Adrenal gland (tissue), 12 donors: ENCODE measurements around the gene GPR78. TPM values are rescaled to one million over a fixed set of nuclear protein-coding genes. Genes with fewer than 3 reads are reported as not detected.

Experiments
- DNase-seq, 7 donors: peaks; one replicate each; pipeline ENCODE4 v3.0.0-alpha.2; 2019 to 2020
- H3K27ac ChIP-seq, 5 donors: fragments of 200-600 bp; sonication (generic) in 4 of 5; 1 replicate in 3 of 5; 2 replicates in 2 of 5; pipeline versions ENCODE4 v1.5.1 to v1.8.0; 2016 to 2020; ENCODE audit warnings: mild to moderate bottlenecking in 1 of 5
- H3K27me3 ChIP-seq: fragments of 200-600 bp; 2 replicates; pipeline ENCODE4 v1.8.0; 2021
- H3K36me3 ChIP-seq, 2 donors: fragments of 200-600 bp; replicated peaks in 1 of 2; 1 replicate in 1 of 2; 2 replicates in 1 of 2; pipeline versions ENCODE4 v1.5.1 to v1.8.0; 2018 to 2022
- H3K4me1 ChIP-seq, 2 donors: fragments of 200-600 bp; replicated peaks in 1 of 2; 1 replicate in 1 of 2; 2 replicates in 1 of 2; pipeline versions ENCODE4 v1.5.1 to v1.8.0; 2018 to 2021
- H3K4me3 ChIP-seq, 4 donors: fragments of 200-600 bp; sonication (generic) in 3 of 4; one replicate each; pipeline ENCODE4 v1.5.1; 2016 to 2018
- H3K9me3 ChIP-seq, 3 donors: fragments of 200-600 bp; sonication (generic) in 1 of 3; replicated peaks in 1 of 3; 1 replicate in 2 of 3; 2 replicates in 1 of 3; pipeline versions ENCODE4 v1.5.1 to v1.8.0; 2016 to 2021
- CTCF ChIP-seq, 6 experiments: fragments of 450-650 bp in 4 of 6; fragments of 200-600 bp in 2 of 6; sonication (generic) in 1 of 6; IDR thresholded peaks; 1 replicate in 5 of 6; 2 replicates in 1 of 6; pipeline versions ENCODE4 v1.5.1 to v1.8.0; 2016 to 2021; ENCODE audit warnings: antibody characterized with exemption in 6 of 6, mild to moderate bottlenecking in 2 of 6, moderate library complexity in 1 of 6
- POLR2A ChIP-seq, 2 donors: fragments of 450-650 bp; IDR thresholded peaks; one replicate each; pipeline ENCODE4 v1.6.1; 2017; ENCODE audit warnings: antibody characterized with exemption in 2 of 2, mild to moderate bottlenecking in 2 of 2, moderate library complexity in 1 of 2
- whole genome bisulfite sequencing, 4 donors: extraction: QIAGEN DNeasy Blood & Tissue Kit in 2 of 4; methylation state at CpG; one replicate each; pipeline versions ENCODE4 v1.1.5 to v1.1.7; 2013 to 2017; 5-methylcytosine and 5-hydroxymethylcytosine counted together
- intact Hi-C, 2 donors: fragments of 100-400 bp; cut with DNase I; formaldehyde crosslinking; loops; one replicate each; pipeline versions ENCODE4 v1.14.1 to v1.15.0; 2022 to 2023
- polyA plus RNA-seq, 3 donors: library from polyadenylated mRNA; stranded (reverse); fragments of 200-250 nt in 2 of 3; fragments of 350-450 nt in 1 of 3; fragmentation: Illumina TruSeq in 1 of 3; extraction: RNeasy Lipid Tissue Mini Kit (QIAGEN cat#74804) in 1 of 3; gene quantifications; one replicate each; pipeline ENCODE4 v1.2.3, GENCODE V29; 2013 to 2014
- total RNA-seq, 9 donors: library from RNA; depleted of rRNA in 4 of 9; stranded (reverse); fragments of >200 nt in 4 of 9; fragments of 120-200 nt in 1 of 9; fragmentation: NEBNext Ultra II Directional in 1 of 9; extraction: Animal tissue kit (Norgen Biotek cat#: 25700) in 1 of 9; gene quantifications; one replicate each; pipeline versions ENCODE4 v1.1.0 to v1.2.4, GENCODE V29; 2013 to 2023
- donor health status: healthy with polysubstance abuse.
- donor health status: Bipolar disorder and iron deficiency.
- donor health status: DM: yes; HTN: yes; CAD: no.
- donor health status: DM: no; HTN: no; CAD: no.
- donor health status: DM: no; HTN: no; CAD: no.
- donor health status: DM: yes; HTN: yes; CAD: no.

GPR78 gene
- total and polyA plus RNA-seq, 12 donors: 0.03 to 0.08 (median 0.07) TPM; not detected in 8

DNA sequence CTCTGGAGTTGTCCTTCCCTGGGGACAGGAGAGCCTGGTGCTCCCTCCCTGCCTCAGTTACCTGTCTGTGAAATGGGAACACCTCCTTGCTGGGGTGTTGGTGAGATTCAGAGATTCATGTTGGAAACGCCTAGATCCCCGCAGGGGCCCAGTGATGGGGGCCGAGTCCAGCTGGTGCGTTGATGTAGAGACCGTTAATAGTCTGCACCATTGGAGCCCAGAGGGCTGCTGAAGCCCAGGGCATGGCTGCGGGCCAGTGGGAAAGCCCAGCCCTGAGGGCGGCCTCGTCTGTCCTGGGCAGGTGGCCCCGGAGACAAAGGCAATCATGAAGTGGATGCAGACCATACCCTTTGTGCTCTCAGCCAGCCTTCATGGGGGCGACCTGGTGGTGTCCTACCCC, 26.8 kb downstream of the GPR78 start:
- 60 to 69% (median 61%) methylated on average over 2 to 10 of the region's 10 CpGs; no CpG with 5 or more reads in 1 of the 4 donors for WGBS, 4 donors
- Histone ChIP-seq H3K27me3 (no peaks in the 10 kb centered on the region), H3K36me3 (no peaks in the 10 kb centered on the region), H3K9me3 (no peaks in the 10 kb centered on the region), H3K27ac (no peak overlapping the region), H3K4me1 (no peaks in the 10 kb centered on the region), H3K4me3 (no peak overlapping the region)
- intact Hi-C loops: loop anchor here (10.0 kb wide), 2 partner anchors 278 to 308 kb away; no protein-coding TSS in a partner anchor
- TF ChIP-seq POLR2A (IDR thresholded peaks at IDR 0.05): no peak
- TF ChIP-seq CTCF (IDR thresholded peaks at IDR 0.05): no peak
- DNase-seq: no peak

- intact Hi-C loops: loop anchor here (10.0 kb wide), 2 partner anchors 277 to 307 kb away; no protein-coding TSS in a partner anchor
- Histone ChIP-seq H3K9me3 (no peaks in the 10 kb centered on the region), H3K27ac (no peak overlapping the region), H3K27me3 (no peaks in the 10 kb centered on the region), H3K36me3 (no peaks in the 10 kb centered on the region), H3K4me3 (no peak overlapping the region), H3K4me1 (no peaks in the 10 kb centered on the region)
- WGBS, 4 donors: 16 to 56% (median 24%) methylated on average over 4 to 42 of the region's 42 CpGs
- TF ChIP-seq CTCF (IDR thresholded peaks at IDR 0.05): peak; percentile 53 to 93 (median 76)
- no peak for TF ChIP-seq POLR2A (IDR thresholded peaks at IDR 0.05)
- DNase-seq: peak in 3 of 7 donors; percentile 22 to 39 (median 29)
These were observed 27.6 kb downstream of the GPR78 start for GRCh38 chr4:8607603-8608481.

DNA sequence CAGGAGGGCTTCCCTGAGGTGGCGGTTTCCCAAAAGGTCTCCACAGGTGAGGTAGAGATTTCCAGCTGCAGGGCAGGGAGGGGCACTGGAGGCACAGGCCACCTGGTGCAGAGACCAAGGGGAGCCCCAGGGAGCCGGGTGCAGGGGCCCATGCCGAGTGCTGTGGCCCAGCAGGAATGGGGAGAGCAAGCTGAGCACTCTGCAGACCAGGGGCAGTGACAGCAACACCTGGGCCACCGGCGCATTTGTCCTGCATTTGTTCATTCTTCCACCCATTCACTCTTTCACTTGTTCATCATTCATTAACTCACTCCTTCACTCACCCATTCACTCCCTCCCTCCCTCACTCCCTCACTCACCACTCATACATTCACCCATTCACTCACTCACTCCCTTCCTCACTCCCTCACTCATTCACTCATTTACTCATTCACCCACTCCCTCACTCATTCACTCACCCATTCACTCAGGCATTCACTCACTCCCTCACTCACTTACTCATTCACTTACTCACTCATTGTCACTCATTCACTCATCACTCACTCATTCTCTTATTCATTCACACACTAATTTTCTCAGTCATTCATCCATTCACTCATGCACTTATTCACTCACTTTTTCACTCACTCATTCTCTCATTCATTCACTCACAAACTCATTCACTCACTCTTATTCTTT, 28.7 kb downstream of the GPR78 start:
- H3K27ac ChIP-seq: no peak overlapping the region
- H3K4me3 ChIP-seq: no peak overlapping the region
- no peaks in the 10 kb centered on the region for H3K36me3 ChIP-seq
- intact Hi-C loops: loop anchor here (10.0 kb wide), 2 partner anchors 276 to 306 kb away; no protein-coding TSS in a partner anchor
- WGBS, 4 donors: 56 to 76% (median 69%) methylated on average over 4 to 5 of the region's 5 CpGs
- H3K27me3 ChIP-seq: no peaks in the 10 kb centered on the region
- no peaks in the 10 kb centered on the region for H3K9me3 ChIP-seq
- no peak for TF ChIP-seq POLR2A (IDR thresholded peaks at IDR 0.05)
- TF ChIP-seq CTCF (IDR thresholded peaks at IDR 0.05): no peak
- no peaks in the 10 kb centered on the region for H3K4me1 ChIP-seq
- DNase-seq: no peak

DNA sequence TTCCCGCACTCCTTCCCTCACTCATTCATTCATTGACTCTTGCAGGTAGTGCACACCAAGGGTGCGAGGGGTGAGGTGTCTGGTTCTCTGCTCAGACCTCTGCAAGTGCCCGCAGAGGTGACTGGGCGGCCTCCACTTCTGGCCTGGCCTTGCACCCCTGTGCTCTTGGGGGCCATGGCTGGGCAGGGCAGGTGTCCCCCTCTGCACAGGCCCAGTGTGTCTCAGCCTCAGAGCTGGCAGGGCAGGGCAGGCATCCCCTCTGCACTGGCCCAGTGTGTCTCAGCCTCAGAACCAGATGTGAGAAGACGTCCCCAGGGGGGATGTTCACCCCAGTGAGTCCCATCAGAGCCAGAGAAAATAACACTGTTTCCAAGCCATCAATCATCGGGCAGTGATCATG, 29.2 kb downstream of the GPR78 start:
- 58 to 87% (median 82%) methylated on average over 4 to 6 of the region's 6 CpGs for WGBS, 4 donors
- intact Hi-C loops: loop anchor here (10.0 kb wide), 2 partner anchors 275 to 305 kb away; no protein-coding TSS in a partner anchor

More for the DNA sequence above, 29.2 kb downstream of the GPR78 start:
- Histone ChIP-seq H3K27me3 (no peaks in the 10 kb centered on the region), H3K9me3 (no peaks in the 10 kb centered on the region), H3K36me3 (no peaks in the 10 kb centered on the region), H3K27ac (no peak overlapping the region), H3K4me1 (no peaks in the 10 kb centered on the region), H3K4me3 (no peak overlapping the region)
- TF ChIP-seq POLR2A (IDR thresholded peaks at IDR 0.05): no peak
- no peak for TF ChIP-seq CTCF (IDR thresholded peaks at IDR 0.05)
- DNase-seq: no peak
